Subcutaneous abdominal adipose tissue (tissue), 5 donors: ENCODE results near the gene CFAP74.

ENCODE experiments used
- H3K27ac ChIP-seq: one replicate; pipeline ENCODE4 v1.7.0; 2013; ENCODE audit warnings: low read depth, mild to moderate bottlenecking, inconsistent platforms, low read length, moderate library complexity
- H3K27me3 ChIP-seq, 5 donors: one replicate each; pipeline ENCODE4 v1.7.0; 2013; ENCODE audit warnings: low read length in 5 of 5, inconsistent platforms in 1 of 5; ENCODE audit not compliant: control insufficient read depth in 5 of 5, insufficient read depth in 4 of 5
- H3K36me3 ChIP-seq, 5 donors: one replicate each; pipeline ENCODE4 v1.7.0; 2013; ENCODE audit warnings: low read length in 5 of 5; ENCODE audit not compliant: control insufficient read depth in 5 of 5, insufficient read depth in 5 of 5
- H3K4me1 ChIP-seq, 5 donors: one replicate each; pipeline ENCODE4 v1.7.0; 2013; ENCODE audit warnings: low read length in 5 of 5, mild to moderate bottlenecking in 3 of 5, moderate library complexity in 1 of 5; ENCODE audit not compliant: control insufficient read depth in 5 of 5, insufficient read depth in 5 of 5
- H3K4me3 ChIP-seq, 5 donors: one replicate each; pipeline ENCODE4 v1.7.0; 2013; ENCODE audit warnings: low read length in 5 of 5, low read depth in 1 of 5
- H3K9ac ChIP-seq, 5 donors: one replicate each; pipeline ENCODE4 v1.7.0; 2013; ENCODE audit warnings: low read length in 5 of 5, mild to moderate bottlenecking in 4 of 5, moderate library complexity in 3 of 5
- H3K9me3 ChIP-seq, 5 donors: one replicate each; pipeline ENCODE4 v1.7.0; 2013; ENCODE audit warnings: low read length in 5 of 5; ENCODE audit not compliant: control insufficient read depth in 5 of 5
- donor health status: healthy.
- donor health status: healthy.
- donor health status: healthy.
- donor health status: healthy.
- donor health status: healthy.

The CFAP74 gene

DNA sequence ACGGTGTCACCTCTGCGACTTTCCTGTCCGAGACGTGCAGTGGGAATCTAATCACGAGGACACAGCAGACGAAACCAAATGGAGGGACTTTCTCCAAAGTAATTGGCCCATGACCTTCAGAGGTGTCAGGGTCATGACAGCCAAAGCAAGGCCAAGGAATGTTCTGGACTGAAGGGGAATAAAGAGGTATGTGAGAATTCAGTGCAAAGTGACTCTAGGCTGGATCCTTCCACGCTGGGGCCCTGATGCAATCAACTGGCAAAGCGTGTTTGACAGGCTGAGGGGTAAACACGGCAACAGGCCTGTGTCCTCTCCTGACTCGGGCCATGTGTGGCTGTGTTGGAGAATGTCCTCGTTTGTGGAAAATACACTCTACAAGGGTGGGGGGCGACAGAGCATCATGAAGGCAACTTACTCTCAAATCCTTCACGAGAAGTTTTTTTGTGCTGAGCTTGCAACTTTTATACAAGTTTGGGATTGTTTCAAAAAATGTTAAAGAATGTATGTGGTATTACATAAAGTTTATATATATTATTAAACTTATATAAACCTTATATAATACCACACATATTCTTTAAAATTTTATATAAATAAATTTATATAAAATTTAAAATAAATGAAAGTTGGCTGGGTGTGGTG is 1.7 kb downstream of the CFAP74 start:
- peaks cover 0 to 6% (median 0%) of the 10 kb centered on the region in 5 donors for H3K4me1 ChIP-seq
- no peak overlapping the region for H3K9ac ChIP-seq
- H3K27me3 ChIP-seq, result peaks cover 9 to 24% (median 11%) of the 10 kb centered on the region in 5 donors
- H3K9me3 ChIP-seq, result no peaks in the 10 kb centered on the region
- no peak overlapping the region for H3K4me3 ChIP-seq
- H3K27ac ChIP-seq, result no peak overlapping the region
- no peaks in the 10 kb centered on the region for H3K36me3 ChIP-seq

GRCh38 chr1:2000850-2001249 is 2.7 kb downstream of the CFAP74 start:
- peaks cover 9 to 24% (median 11%) of the 10 kb centered on the region in 5 donors for H3K27me3 ChIP-seq
- H3K27ac ChIP-seq, result no peak overlapping the region
- H3K36me3 ChIP-seq, result no peaks in the 10 kb centered on the region
- H3K4me3 ChIP-seq, result no peak overlapping the region
- peaks cover 0 to 9% (median 0%) of the 10 kb centered on the region in 5 donors for H3K4me1 ChIP-seq
- no peak overlapping the region for H3K9ac ChIP-seq
- no peaks in the 10 kb centered on the region for H3K9me3 ChIP-seq

- H3K9ac ChIP-seq, result no peak overlapping the region
- peaks cover 9 to 24% (median 11%) of the 10 kb centered on the region in 5 donors for H3K27me3 ChIP-seq
- H3K4me3 ChIP-seq, result no peak overlapping the region
- no peaks in the 10 kb centered on the region for H3K9me3 ChIP-seq
- no peak overlapping the region for H3K27ac ChIP-seq
- peaks cover 0 to 9% (median 0%) of the 10 kb centered on the region in 5 donors for H3K4me1 ChIP-seq
- no peaks in the 10 kb centered on the region for H3K36me3 ChIP-seq
These were observed 3.2 kb downstream of the CFAP74 start for GRCh38 chr1:2000432-2000831.

- H3K36me3 ChIP-seq, result no peaks in the 10 kb centered on the region
- no peak overlapping the region for H3K9ac ChIP-seq
- peaks cover 0 to 6% (median 2%) of the 10 kb centered on the region in 5 donors for H3K27me3 ChIP-seq
- no peaks in the 10 kb centered on the region for H3K9me3 ChIP-seq
- H3K27ac ChIP-seq, result no peak overlapping the region
- H3K4me3 ChIP-seq, result no peak overlapping the region
- peaks cover 0 to 3% (median 0%) of the 10 kb centered on the region in 5 donors for H3K4me1 ChIP-seq
These were observed 6.0 kb downstream of the CFAP74 start for GRCh38 chr1:1997576-1997975.

DNA sequence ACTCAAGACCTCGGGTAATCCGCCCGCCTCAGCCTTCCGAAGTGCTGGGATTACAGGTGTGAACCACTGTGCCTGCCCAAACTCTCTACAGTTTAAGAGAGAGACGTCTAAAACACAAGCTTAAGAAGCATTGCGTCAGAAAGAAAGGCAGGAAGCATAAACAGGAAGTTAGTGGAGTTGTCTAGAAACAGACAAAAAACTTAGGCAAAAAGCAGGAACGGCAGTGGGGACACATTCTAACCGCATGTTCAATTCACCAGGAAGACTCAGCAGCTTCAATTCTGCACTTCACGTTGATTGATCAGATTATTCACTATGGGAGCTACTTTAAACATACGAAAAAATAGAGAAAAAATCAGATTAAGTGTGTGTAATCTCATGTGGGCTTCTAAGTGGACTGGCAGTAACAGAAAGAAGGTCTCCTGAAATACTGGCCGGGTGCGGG is 7.4 kb downstream of the CFAP74 start:
- Histone ChIP-seq H3K9me3 (no peaks in the 10 kb centered on the region), H3K27ac (no peak overlapping the region), H3K4me1 (peaks cover 0 to 3% (median 2%) of the 10 kb centered on the region in 5 donors), H3K36me3 (no peaks in the 10 kb centered on the region), H3K4me3 (no peak overlapping the region), H3K27me3 (peaks cover 0 to 4% (median 2%) of the 10 kb centered on the region in 5 donors), H3K9ac (no peak overlapping the region)

DNA sequence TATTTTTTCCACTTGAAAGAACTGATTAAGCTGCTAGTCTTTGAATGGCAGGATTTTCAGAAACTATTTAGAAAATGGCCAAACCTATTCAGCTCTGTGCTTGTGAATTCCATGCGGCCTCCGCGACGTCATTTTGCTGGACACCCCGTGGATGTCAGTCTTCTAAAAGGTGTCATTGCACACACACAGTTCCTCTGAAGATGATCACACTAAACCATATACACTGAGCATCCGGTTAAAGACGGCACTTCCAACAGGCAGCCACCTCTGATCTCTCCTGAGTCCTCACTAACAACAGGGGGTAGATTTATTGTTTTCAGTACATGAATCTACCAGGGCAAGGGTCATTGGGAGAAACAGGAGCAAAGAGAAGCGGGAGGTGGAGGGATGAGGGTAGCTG is 9.1 kb downstream of the CFAP74 start:
- Histone ChIP-seq H3K9me3 (no peaks in the 10 kb centered on the region), H3K4me3 (no peak overlapping the region), H3K36me3 (no peaks in the 10 kb centered on the region), H3K27ac (no peak overlapping the region), H3K9ac (no peak overlapping the region), H3K27me3 (no peaks in the 10 kb centered on the region), H3K4me1 (peaks cover 0 to 17% (median 15%) of the 10 kb centered on the region in 5 donors)

GRCh38 chr1:1990222-1990621 is 13.4 kb downstream of the CFAP74 start:
- Histone ChIP-seq H3K27ac (peak overlapping the region; percentile 77), H3K4me1 (peaks cover 0 to 43% (median 23%) of the 10 kb centered on the region in 5 donors), H3K9me3 (no peaks in the 10 kb centered on the region), H3K4me3 (no peak overlapping the region), H3K27me3 (peaks cover 0 to 9% (median 0%) of the 10 kb centered on the region in 5 donors), H3K36me3 (no peaks in the 10 kb centered on the region), H3K9ac (peak overlapping the region in 1 of 5 donors; percentile 3)

GRCh38 chr1:1989789-1990188 is 13.8 kb downstream of the CFAP74 start:
- peak overlapping the region in 2 of 5 donors; percentile 3 to 52 for H3K9ac ChIP-seq
- no peaks in the 10 kb centered on the region for H3K36me3 ChIP-seq
- H3K9me3 ChIP-seq, result no peaks in the 10 kb centered on the region
- H3K4me3 ChIP-seq, result no peak overlapping the region
- H3K27ac ChIP-seq, result peak overlapping the region; percentile 77
- peaks cover 0 to 9% (median 0%) of the 10 kb centered on the region in 5 donors for H3K27me3 ChIP-seq
- peaks cover 0 to 43% (median 23%) of the 10 kb centered on the region in 5 donors for H3K4me1 ChIP-seq

- peak overlapping the region; percentile 77 for H3K27ac ChIP-seq
- H3K9me3 ChIP-seq, result no peaks in the 10 kb centered on the region
- no peaks in the 10 kb centered on the region for H3K36me3 ChIP-seq
- H3K4me1 ChIP-seq, result peaks cover 0 to 43% (median 23%) of the 10 kb centered on the region in 5 donors
- H3K4me3 ChIP-seq, result peak overlapping the region in 1 of 5 donors; percentile 6
- peaks cover 0 to 9% (median 0%) of the 10 kb centered on the region in 5 donors for H3K27me3 ChIP-seq
- peak overlapping the region in 1 of 5 donors; percentile 52 for H3K9ac ChIP-seq
These were observed 14.5 kb downstream of the CFAP74 start for GRCh38 chr1:1989102-1989542.

- H3K27ac ChIP-seq, result no peak overlapping the region
- H3K9me3 ChIP-seq, result no peaks in the 10 kb centered on the region
- no peak overlapping the region for H3K4me3 ChIP-seq
- no peaks in the 10 kb centered on the region for H3K36me3 ChIP-seq
- peaks cover 0 to 9% (median 0%) of the 10 kb centered on the region in 5 donors for H3K27me3 ChIP-seq
- peaks cover 0 to 43% (median 23%) of the 10 kb centered on the region in 5 donors for H3K4me1 ChIP-seq
- H3K9ac ChIP-seq, result no peak overlapping the region
These were observed 15.3 kb downstream of the CFAP74 start for GRCh38 chr1:1988061-1988945.
